LHCN-M2 (cell line): ENCODE data around the gene ZNF613. TPM values are rescaled to one million over a fixed set of nuclear protein-coding genes. Genes with fewer than 3 reads are reported as not detected.

ENCODE experiments used
- total RNA-seq: library from RNA; depleted of rRNA; stranded (reverse); fragments of >200 nt; gene quantifications from 2 replicates; pipeline ENCODE4 v1.2.3, GENCODE V29; 2014; rRNA removed

The ZNF613 gene
- total RNA-seq, 1 experiment from 2014 or later = 6.6 TPM

Other genes with a start within 250 kb of the ZNF613 start
- 12.9 and 27.3 TPM in 2 replicates for gene SPACA6, start 234.1 kb upstream of the ZNF613 start, total RNA-seq
- 59.1 and 139 TPM in 2 replicates for gene HAS1, start 203.5 kb upstream of the ZNF613 start, total RNA-seq
- gene FPR1, start 175.6 kb upstream of the ZNF613 start, total RNA-seq = 9.7 and 10.9 TPM in 2 replicates
- gene FPR2, start 166.3 kb upstream of the ZNF613 start, total RNA-seq = 0.40 and 1.8 TPM in 2 replicates
- gene FPR3, start 132.3 kb upstream of the ZNF613 start, total RNA-seq = not detected in 2 replicates
- 4.6 and 6.6 TPM in 2 replicates for gene ZNF577, start 39.5 kb upstream of the ZNF613 start, total RNA-seq
- 8.7 and 9.1 TPM in 2 replicates for gene ZNF649, start 22.5 kb upstream of the ZNF613 start, total RNA-seq
- gene ZNF350, start 59.4 kb downstream of the ZNF613 start, total RNA-seq = 5.6 and 7.6 TPM in 2 replicates
- 11.0 and 11.7 TPM in 2 replicates for gene ZNF615, start 80.7 kb downstream of the ZNF613 start, total RNA-seq
- gene ZNF614, start 100.9 kb downstream of the ZNF613 start, total RNA-seq = 9.7 and 11.1 TPM in 2 replicates
- 7.8 and 10.1 TPM in 2 replicates for gene ZNF432, start 121.4 kb downstream of the ZNF613 start, total RNA-seq
- 12.5 and 25.0 TPM in 2 replicates for gene ZNF841, start 168.3 kb downstream of the ZNF613 start, total RNA-seq
- 8.7 and 10.7 TPM in 2 replicates for gene ZNF616, start 212.5 kb downstream of the ZNF613 start, total RNA-seq
- 6.3 and 8.4 TPM in 2 replicates for gene ZNF836, start 244.1 kb downstream of the ZNF613 start, total RNA-seq